ENCODE results near the gene CD83. TPM values are rescaled to one million over a fixed set of nuclear protein-coding genes. Genes with fewer than 3 reads are reported as not detected.
A peak's percentile ranks its signal among the peaks of the same experiment; 100 is the strongest.

CD83 gene
- total and polyA plus RNA-seq, 9 of the 15 experiments (the other 6 are each of a cell fraction or from before 2014, with no cell fraction given): 2.5 to 4.1 (median 3.4) TPM

GRCh38 chr6:14118091-14118439 lies 493 bp downstream of the CD83 start (continued):
- 0 out of 2 replicates have a peak, but pooled peaks have one; percentile 2 for TF ChIP-seq MGA (IDR thresholded peaks at IDR 0.05)
- TF ChIP-seq NR2C2 (CRISPR knock-in tag; IDR thresholded peaks at IDR 0.05): no peak
- TF ChIP-seq NR2C2 (tag; IDR thresholded peaks at IDR 0.05): no peak
- TF ChIP-seq YBX1 (IDR thresholded peaks at IDR 0.05): no peak

All from K562 (cell line).